WTC11 (cell line): ENCODE results near the gene NPPA.

Source experiments
- AFF4 ChIP-seq: sonication (generic); formaldehyde crosslinking; IDR thresholded peaks from 2 replicates; pipeline ENCODE4 v1.8.1; 2023; ENCODE audit warnings: mild to moderate bottlenecking, missing genetic modification reagents, borderline replicate concordance
- ATF3 ChIP-seq: sonication (generic); formaldehyde crosslinking; conservative IDR thresholded peaks from 2 replicates; pipeline ENCODE4 v1.8.1; 2022; ENCODE audit warnings: mild to moderate bottlenecking, missing genetic modification reagents
- CTCF ChIP-seq: fragments of 200-600 bp; IDR thresholded peaks from 2 replicates; pipeline ENCODE4 v1.8.0; 2022; ENCODE audit warnings: antibody characterized with exemption
- MAX ChIP-seq: sonication (generic); formaldehyde crosslinking; IDR thresholded peaks from 2 replicates; pipeline ENCODE4 v1.8.0; 2022; ENCODE audit warnings: mild to moderate bottlenecking, missing genetic modification reagents
- NFYB ChIP-seq: sonication (generic); formaldehyde crosslinking; conservative IDR thresholded peaks from 2 replicates; pipeline ENCODE4 v1.8.0; 2022; ENCODE audit warnings: low read depth, missing genetic modification reagents
- RELA ChIP-seq: sonication (generic); formaldehyde crosslinking; IDR thresholded peaks from 2 replicates; pipeline ENCODE4 v1.8.1; 2022; ENCODE audit warnings: missing genetic modification reagents, mild to moderate bottlenecking, borderline replicate concordance
- ZBTB21 ChIP-seq: sonication (generic); formaldehyde crosslinking; IDR thresholded peaks from 2 replicates; pipeline ENCODE4 v1.8.1; 2023; ENCODE audit warnings: mild to moderate bottlenecking, missing genetic modification reagents, borderline replicate concordance
- ZNF263 ChIP-seq: sonication (generic); formaldehyde crosslinking; IDR thresholded peaks from 2 replicates; pipeline ENCODE4 v1.8.1; 2022; ENCODE audit warnings: low read depth, mild to moderate bottlenecking, moderate library complexity, missing genetic modification reagents

- no peak for TF ChIP-seq CTCF
- no peak for TF ChIP-seq ZNF263 (CRISPR knock-in tag)
- TF ChIP-seq AFF4 (CRISPR knock-in tag), result no peak
- TF ChIP-seq ATF3 (CRISPR knock-in tag), result no peak
- no peak for TF ChIP-seq ZBTB21 (CRISPR knock-in tag)
- TF ChIP-seq NFYB (CRISPR knock-in tag), result no peak
- no peak for TF ChIP-seq MAX
- TF ChIP-seq RELA (CRISPR knock-in tag), result no peak
Measured at GRCh38 chr1:11800391-11800755, 47.2 kb downstream of the NPPA start.
